ENCODE results near the gene SLC35F4.
"Not testable (repeated sequence)": the region's sequence is repeated elsewhere in the genome, so short reads cannot be mapped to it uniquely, and the experiment has no call there.

SLC35F4 gene

GRCh38 chr14:57712102-57712501 is 153.8 kb downstream of the SLC35F4 start:
- Histone ChIP-seq H3K27me3 (ENCODE audit: control insufficient read depth, insufficient read depth, low read length) (no peaks in the 10 kb centered on the region), H3K4me1 (no peaks in the 10 kb centered on the region), H3K9ac (no peak overlapping the region), H3K36me3 (ENCODE audit: control insufficient read depth, insufficient read depth, low read length) (no peaks in the 10 kb centered on the region), H3K79me2 (no peaks in the 10 kb centered on the region), H2AFZ (no peak overlapping the region), H3K9me3 (ENCODE audit: control insufficient read depth, low read length) (no peaks in the 10 kb centered on the region), H3K4me2 (ENCODE audit: low read length) (no peak overlapping the region), H3K27ac (no peak overlapping the region), H3K4me3 (ENCODE audit: low read depth, low read length) (no peak overlapping the region)
- no peak for TF ChIP-seq CTCF (IDR thresholded peaks at IDR 0.05)

GRCh38 chr14:57709909-57710308 is 156.0 kb downstream of the SLC35F4 start:
- no peak overlapping the region for H3K27ac ChIP-seq
- no peaks in the 10 kb centered on the region for H3K27me3 ChIP-seq (ENCODE audit: control insufficient read depth, insufficient read depth, low read length)
- no peaks in the 10 kb centered on the region for H3K36me3 ChIP-seq (ENCODE audit: control insufficient read depth, insufficient read depth, low read length)
- no peak for TF ChIP-seq CTCF (IDR thresholded peaks at IDR 0.05)
- no peaks in the 10 kb centered on the region for H3K9me3 ChIP-seq (ENCODE audit: control insufficient read depth, low read length)
- H3K4me2 ChIP-seq (ENCODE audit: low read length), result no peak overlapping the region
- H3K9ac ChIP-seq, result no peak overlapping the region
- no peaks in the 10 kb centered on the region for H3K4me1 ChIP-seq
- H3K79me2 ChIP-seq, result no peaks in the 10 kb centered on the region
- no peak overlapping the region for H3K4me3 ChIP-seq (ENCODE audit: low read depth, low read length)
- H2AFZ ChIP-seq, result no peak overlapping the region

DNA sequence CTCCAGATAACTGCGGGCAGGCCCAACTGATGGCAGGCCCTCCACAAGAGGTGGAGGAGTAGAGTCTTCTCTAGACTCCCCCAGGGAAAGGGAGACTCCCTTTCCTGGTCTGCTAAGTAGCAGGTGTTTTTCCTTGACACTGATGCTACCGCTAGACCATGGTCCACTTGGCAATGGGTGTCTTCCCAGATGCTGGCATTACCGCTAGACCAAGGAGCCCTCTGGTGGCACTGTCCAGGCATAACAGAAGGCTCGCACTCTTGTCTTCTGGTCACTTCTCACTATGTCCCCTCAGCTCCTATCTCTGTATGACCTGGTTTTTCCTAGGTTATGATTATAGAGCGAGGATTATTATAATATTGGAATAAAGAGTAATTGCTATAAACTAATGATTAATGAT is 156.8 kb downstream of the SLC35F4 start:
- not testable (repeated sequence) for H3K4me1 ChIP-seq; H3K79me2 ChIP-seq; H3K27ac ChIP-seq; H3K4me3 ChIP-seq (ENCODE audit: low read depth, low read length); H3K36me3 ChIP-seq (ENCODE audit: control insufficient read depth, insufficient read depth, low read length); H3K9ac ChIP-seq; H3K9me3 ChIP-seq (ENCODE audit: control insufficient read depth, low read length); H3K4me2 ChIP-seq (ENCODE audit: low read length); H3K27me3 ChIP-seq (ENCODE audit: control insufficient read depth, insufficient read depth, low read length); H2AFZ ChIP-seq

GRCh38 chr14:57707219-57707618 is 158.7 kb downstream of the SLC35F4 start:
- Histone ChIP-seq H3K9me3 (ENCODE audit: control insufficient read depth, low read length) (no peaks in the 10 kb centered on the region), H3K4me1 (no peaks in the 10 kb centered on the region), H3K36me3 (ENCODE audit: control insufficient read depth, insufficient read depth, low read length) (no peaks in the 10 kb centered on the region), H3K4me2 (ENCODE audit: low read length) (no peak overlapping the region), H3K79me2 (no peaks in the 10 kb centered on the region), H3K4me3 (ENCODE audit: low read depth, low read length) (no peak overlapping the region), H3K9ac (no peak overlapping the region), H3K27me3 (ENCODE audit: control insufficient read depth, insufficient read depth, low read length) (no peaks in the 10 kb centered on the region), H2AFZ (no peak overlapping the region), H3K27ac (no peak overlapping the region)
- TF ChIP-seq CTCF (IDR thresholded peaks at IDR 0.05), result no peak

GRCh38 chr14:57704763-57705162 is 161.1 kb downstream of the SLC35F4 start:
- H3K9ac ChIP-seq, result no peak overlapping the region
- TF ChIP-seq CTCF (IDR thresholded peaks at IDR 0.05), result no peak

More at GRCh38 chr14:57704763-57705162, 161.1 kb downstream of the SLC35F4 start:
- Histone ChIP-seq H3K27me3 (ENCODE audit: control insufficient read depth, insufficient read depth, low read length) (no peaks in the 10 kb centered on the region), H3K27ac (no peak overlapping the region), H3K4me3 (ENCODE audit: low read depth, low read length) (no peak overlapping the region), H3K9me3 (ENCODE audit: control insufficient read depth, low read length) (no peaks in the 10 kb centered on the region), H3K4me2 (ENCODE audit: low read length) (no peak overlapping the region), H3K79me2 (no peaks in the 10 kb centered on the region), H3K36me3 (ENCODE audit: control insufficient read depth, insufficient read depth, low read length) (no peaks in the 10 kb centered on the region), H3K4me1 (no peaks in the 10 kb centered on the region), H2AFZ (no peak overlapping the region)

Measured in parathyroid adenoma (tissue), 2 donors.